ENCODE data around the gene B4GALT1. TPM values are rescaled to one million over a fixed set of nuclear protein-coding genes. Genes with fewer than 3 reads are reported as not detected.

Gene B4GALT1
- total and polyA plus RNA-seq, 8 donors: 6.4 to 125 (median 24.9) TPM

DNA sequence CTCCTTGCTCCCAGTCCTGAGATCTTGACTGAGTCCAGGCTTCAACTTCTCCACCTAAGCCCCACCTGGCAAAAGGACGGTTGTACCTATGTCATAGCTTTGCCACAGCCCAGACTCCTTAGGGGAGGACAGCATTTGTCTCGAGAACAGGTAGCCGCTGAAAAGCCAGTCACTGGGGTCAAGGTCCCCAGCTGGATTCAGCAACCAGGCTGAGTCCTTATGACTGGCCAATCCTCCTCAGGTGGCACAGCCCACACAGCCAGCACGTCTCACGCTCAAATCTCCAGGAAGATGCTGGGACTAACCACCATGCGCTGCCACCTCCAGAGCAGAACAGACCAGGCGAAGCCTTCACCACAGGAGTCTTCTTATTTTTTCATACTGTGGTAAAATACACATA is 62.7 kb downstream of the B4GALT1 start:
- DNase-seq: no peak

DNA sequence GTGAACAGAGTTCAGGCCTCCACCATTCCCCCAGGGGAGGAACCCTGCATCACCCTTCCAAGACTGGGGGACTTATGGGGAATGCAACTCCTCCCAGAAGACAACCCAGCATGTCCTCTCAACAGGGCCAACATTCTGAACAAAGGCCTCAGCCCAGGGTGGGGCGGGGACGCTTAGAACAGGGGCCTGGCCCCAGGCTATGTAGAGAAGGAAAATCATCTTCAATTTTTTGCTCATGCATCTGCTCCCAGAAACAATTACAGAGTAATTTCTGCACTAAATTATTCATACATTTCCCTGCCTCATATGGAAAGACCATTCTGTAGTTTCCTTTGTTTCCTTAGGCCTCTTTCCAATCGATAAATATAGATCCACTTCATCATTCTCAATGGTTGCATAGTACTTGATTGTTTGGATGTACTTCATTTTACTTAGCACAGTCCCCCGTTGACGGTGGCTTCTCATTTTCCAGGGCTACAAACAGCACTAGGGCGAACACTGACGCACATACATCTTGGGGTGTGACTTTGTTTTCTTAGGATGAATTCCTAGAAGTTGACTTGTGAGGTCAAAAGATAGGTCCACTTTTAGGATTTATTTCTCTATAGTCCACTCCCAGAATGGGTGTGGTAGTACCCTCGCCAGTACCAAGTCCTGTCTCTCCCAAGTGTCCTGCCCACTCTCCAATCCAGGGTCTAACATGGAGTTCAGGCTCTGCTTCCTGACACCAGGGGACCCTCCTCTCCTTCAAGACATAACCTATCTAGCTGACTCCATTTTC is 63.4 kb downstream of the B4GALT1 start:
- intact Hi-C loops (cut with DNase I; ENCODE audit: low total_unique reads): no loop called here
- no peak overlapping the region for H3K27ac ChIP-seq

More for the DNA sequence above, 62.7 kb downstream of the B4GALT1 start:
- Histone ChIP-seq H3K4me3 (no peak overlapping the region), H3K9me3 (no peaks in the 10 kb centered on the region), H3K27me3 (no peaks in the 10 kb centered on the region), H3K36me3 (peaks cover 0 to 7% (median under 1%) of the 10 kb centered on the region in 4 donors), H3K27ac (no peak overlapping the region), H3K4me1 (peaks cover 10 to 18% (median 14%) of the 10 kb centered on the region in 4 donors)
- TF ChIP-seq POLR2AphosphoS5 (IDR thresholded peaks at IDR 0.05) (no peak), POLR2A (IDR thresholded peaks at IDR 0.05) (no peak), EP300 (IDR thresholded peaks at IDR 0.05) (no peak)
- TF ChIP-seq, protein P1, sequence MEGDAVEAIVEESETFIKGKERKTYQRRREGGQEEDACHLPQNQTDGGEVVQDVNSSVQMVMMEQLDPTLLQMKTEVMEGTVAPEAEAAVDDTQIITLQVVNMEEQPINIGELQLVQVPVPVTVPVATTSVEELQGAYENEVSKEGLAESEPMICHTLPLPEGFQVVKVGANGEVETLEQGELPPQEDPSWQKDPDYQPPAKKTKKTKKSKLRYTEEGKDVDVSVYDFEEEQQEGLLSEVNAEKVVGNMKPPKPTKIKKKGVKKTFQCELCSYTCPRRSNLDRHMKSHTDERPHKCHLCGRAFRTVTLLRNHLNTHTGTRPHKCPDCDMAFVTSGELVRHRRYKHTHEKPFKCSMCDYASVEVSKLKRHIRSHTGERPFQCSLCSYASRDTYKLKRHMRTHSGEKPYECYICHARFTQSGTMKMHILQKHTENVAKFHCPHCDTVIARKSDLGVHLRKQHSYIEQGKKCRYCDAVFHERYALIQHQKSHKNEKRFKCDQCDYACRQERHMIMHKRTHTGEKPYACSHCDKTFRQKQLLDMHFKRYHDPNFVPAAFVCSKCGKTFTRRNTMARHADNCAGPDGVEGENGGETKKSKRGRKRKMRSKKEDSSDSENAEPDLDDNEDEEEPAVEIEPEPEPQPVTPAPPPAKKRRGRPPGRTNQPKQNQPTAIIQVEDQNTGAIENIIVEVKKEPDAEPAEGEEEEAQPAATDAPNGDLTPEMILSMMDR (IDR thresholded peaks at IDR 0.05): no peak
- intact Hi-C loops (cut with DNase I; ENCODE audit: low total_unique reads): no loop called here
- 83 to 90% (median 88%) methylated on average over 6 to 7 of the region's 7 CpGs for WGBS, 5 donors

DNA sequence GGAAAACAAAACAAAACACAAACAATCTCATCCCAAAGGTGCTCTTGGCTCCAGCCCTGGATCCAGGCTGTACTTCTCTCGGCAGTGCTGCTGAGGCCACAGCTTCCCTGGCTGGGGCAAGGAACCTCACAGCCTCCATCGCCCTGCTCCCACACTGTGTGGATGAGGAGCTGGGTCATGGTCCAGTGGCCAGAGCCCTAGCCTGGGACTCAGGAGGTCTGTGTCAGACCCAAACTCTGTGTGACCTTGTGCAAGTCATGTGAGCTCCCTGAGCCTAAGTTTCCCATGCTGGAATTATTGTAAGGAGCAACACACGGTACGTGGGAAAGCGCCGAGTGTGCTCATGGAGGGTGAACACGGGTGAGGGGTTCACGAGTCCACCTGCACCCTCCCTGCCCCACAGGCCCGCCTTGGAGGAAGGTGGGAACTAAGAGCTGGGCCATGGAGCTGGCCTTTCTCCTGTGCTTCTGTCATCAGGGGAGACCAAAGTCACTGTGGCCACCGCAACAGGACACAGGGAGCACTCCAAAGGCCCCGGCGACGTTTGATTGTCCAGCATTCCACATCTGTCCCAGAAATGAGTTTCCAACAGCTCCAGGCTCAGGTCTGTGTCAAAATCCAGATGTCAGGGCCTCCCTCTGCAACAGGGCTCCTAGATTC is 64.5 kb downstream of the B4GALT1 start:
- 92 to 97% (median 96%) methylated on average over 13 of the region's 13 CpGs for WGBS, 5 donors
- no peak overlapping the region for H3K27ac ChIP-seq
- H3K9me3 ChIP-seq: no peaks in the 10 kb centered on the region
- intact Hi-C loops (cut with DNase I; ENCODE audit: low total_unique reads): no loop called here
- no peaks in the 10 kb centered on the region for H3K36me3 ChIP-seq
- TF ChIP-seq POLR2AphosphoS5 (IDR thresholded peaks at IDR 0.05): no peak
- TF ChIP-seq EP300 (IDR thresholded peaks at IDR 0.05): no peak
- TF ChIP-seq, protein P1 (IDR thresholded peaks at IDR 0.05): no peak
- no peak for TF ChIP-seq POLR2A (IDR thresholded peaks at IDR 0.05)
- no peak overlapping the region for H3K4me3 ChIP-seq
- DNase-seq: no peak
- peaks cover 6 to 12% (median 11%) of the 10 kb centered on the region in 4 donors for H3K4me1 ChIP-seq
- H3K27me3 ChIP-seq: no peaks in the 10 kb centered on the region

More for the DNA sequence above, 63.4 kb downstream of the B4GALT1 start:
- DNase-seq: no peak
- WGBS, 5 donors: 66 to 80% (median 73%) methylated on average over 8 of the region's 8 CpGs
- no peak overlapping the region for H3K4me3 ChIP-seq
- no peaks in the 10 kb centered on the region for H3K36me3 ChIP-seq
- H3K27me3 ChIP-seq: no peaks in the 10 kb centered on the region
- peaks cover 10 to 18% (median 14%) of the 10 kb centered on the region in 4 donors for H3K4me1 ChIP-seq
- no peaks in the 10 kb centered on the region for H3K9me3 ChIP-seq
- TF ChIP-seq, protein P1 (IDR thresholded peaks at IDR 0.05): no peak
- TF ChIP-seq POLR2AphosphoS5 (IDR thresholded peaks at IDR 0.05): no peak
- no peak for TF ChIP-seq POLR2A (IDR thresholded peaks at IDR 0.05)
- TF ChIP-seq EP300 (IDR thresholded peaks at IDR 0.05): no peak

DNA sequence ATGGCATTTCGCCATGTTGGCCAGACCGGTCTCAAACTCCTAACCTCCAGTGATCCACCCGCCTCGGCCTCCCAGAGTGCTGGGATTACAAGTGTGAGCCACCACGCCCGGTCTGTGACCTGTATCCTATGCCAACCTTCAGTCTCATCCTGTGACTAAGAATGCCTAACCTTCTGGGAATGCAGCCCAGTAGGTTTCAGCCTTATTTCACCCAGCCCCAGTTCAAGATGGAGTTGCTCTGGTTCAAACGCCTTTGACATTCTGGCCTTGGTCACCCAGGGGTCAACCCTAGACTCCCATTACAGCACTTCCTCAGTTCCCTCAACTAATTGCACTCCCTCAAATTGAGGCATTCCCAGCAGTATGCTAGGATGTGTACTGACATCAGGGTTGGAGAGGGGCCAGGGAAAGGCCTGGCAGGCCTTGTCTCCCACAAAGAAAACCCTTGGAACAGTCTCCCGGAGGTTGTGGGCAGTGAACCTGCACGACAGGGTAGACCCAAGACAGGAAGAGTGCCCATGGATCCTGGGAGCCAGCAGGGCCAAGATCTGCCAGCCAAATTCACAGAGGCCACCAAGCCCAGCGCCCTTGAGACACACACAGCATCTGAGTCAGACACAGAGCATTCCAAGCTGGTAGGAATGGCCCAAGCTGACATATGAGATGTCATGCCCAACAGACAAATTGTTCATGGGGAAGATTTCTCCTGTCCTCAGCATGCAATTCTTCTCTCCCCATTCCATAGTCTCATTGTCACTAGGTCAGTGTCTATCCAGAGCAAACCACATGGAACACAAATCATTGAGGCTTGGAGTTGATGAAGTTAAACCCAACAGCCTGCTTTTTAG is 65.8 kb downstream of the B4GALT1 start:
- TF ChIP-seq EP300 (IDR thresholded peaks at IDR 0.05): no peak
- TF ChIP-seq POLR2A (IDR thresholded peaks at IDR 0.05): no peak
- no peak for TF ChIP-seq POLR2AphosphoS5 (IDR thresholded peaks at IDR 0.05)
- TF ChIP-seq, protein P1 (IDR thresholded peaks at IDR 0.05): no peak
- no peaks in the 10 kb centered on the region for H3K9me3 ChIP-seq
- DNase-seq: peak in 1 of 2 donors; percentile 35
- 75 to 83% (median 76%) methylated on average over 8 to 10 of the region's 10 CpGs for WGBS, 5 donors
- H3K36me3 ChIP-seq: no peaks in the 10 kb centered on the region
- H3K4me3 ChIP-seq: no peak overlapping the region
- no peaks in the 10 kb centered on the region for H3K4me1 ChIP-seq
- no peaks in the 10 kb centered on the region for H3K27me3 ChIP-seq
- intact Hi-C loops (cut with DNase I; ENCODE audit: low total_unique reads): no loop called here
- no peak overlapping the region for H3K27ac ChIP-seq
